Forelimb muscle (tissue), 1 donor: ENCODE results near the gene SYDE1. TPM values are rescaled to one million over a fixed set of nuclear protein-coding genes. Genes with fewer than 3 reads are reported as not detected.

Source experiments
- DNase-seq: peaks from one replicate; pipeline ENCODE4 v3.0.0-alpha.2; 2013; ENCODE audit warnings: low read depth
- polyA plus RNA-seq: library from polyadenylated mRNA; unstranded; fragments of 120-200 nt; gene quantifications from one replicate; pipeline ENCODE4 v1.2.1, GENCODE V29; 2013; ENCODE audit not compliant: insufficient read length

SYDE1 gene
- polyA plus RNA-seq, 1 donor = 12.7 TPM

DNA sequence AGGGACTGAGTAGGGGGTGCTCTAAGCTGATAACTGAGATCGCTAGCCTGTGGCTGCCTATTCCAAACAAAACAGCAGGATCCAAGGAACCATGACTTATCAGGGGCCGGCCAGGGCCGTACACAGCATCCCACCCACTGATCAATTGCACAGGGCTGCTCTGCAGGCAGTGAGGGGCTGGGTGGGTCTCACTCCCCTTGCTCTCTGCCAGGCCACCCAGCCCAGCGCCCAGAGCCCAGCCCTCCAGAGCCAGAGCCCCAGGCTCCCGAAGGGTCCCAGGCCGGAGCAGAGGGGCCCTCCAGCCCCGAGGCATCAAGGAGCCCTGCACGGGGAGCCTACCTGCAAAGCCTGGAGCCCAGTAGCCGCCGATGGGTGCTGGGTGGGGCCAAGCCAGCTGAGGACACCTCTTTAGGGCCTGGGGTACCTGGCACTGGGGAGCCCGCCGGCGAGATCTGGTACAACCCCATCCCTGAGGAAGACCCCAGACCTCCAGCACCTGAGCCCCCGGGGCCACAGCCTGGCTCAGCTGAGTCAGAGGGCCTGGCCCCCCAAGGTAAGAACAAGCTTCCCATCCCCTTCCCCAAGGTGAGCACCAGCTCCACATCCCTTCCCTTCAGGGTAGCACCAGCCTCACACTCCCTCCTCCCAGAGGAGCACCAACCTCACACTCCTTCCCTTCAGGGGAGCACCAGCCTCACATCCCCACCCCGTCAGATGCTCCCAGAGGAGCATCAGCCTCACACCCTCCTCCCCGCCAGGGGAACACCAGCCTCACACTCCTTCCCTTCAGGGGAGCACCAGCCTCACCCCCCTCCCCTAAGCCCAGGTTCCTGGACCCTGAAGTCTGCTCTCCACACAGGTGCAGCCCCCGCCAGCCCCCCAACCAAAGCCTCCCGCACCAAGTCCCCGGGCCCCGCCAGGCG, 1.9 kb downstream of the SYDE1 start:
- no peak for DNase-seq

DNA sequence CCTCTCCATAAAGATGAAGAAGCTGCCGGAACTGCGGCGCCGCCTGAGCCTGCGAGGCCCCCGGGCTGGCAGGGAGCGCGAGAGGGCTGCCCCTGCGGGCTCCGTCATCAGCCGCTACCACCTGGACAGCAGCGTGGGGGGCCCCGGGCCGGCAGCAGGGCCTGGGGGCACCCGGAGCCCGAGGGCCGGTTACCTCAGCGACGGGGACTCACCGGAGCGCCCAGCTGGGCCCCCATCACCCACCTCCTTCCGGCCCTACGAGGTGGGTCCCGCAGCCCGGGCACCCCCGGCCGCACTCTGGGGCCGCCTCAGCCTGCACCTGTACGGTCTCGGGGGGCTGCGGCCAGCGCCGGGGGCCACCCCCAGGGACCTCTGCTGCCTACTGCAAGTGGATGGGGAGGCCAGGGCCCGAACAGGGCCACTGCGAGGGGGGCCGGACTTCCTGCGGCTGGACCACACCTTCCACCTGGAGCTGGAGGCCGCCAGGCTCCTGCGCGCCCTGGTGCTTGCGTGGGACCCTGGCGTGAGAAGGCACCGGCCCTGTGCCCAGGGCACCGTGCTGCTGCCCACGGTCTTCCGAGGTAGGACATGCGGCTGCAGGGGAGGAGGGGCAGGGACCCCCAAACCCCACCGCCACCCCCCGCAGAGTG, 2.7 kb downstream of the SYDE1 start:
- no peak for DNase-seq

DNA sequence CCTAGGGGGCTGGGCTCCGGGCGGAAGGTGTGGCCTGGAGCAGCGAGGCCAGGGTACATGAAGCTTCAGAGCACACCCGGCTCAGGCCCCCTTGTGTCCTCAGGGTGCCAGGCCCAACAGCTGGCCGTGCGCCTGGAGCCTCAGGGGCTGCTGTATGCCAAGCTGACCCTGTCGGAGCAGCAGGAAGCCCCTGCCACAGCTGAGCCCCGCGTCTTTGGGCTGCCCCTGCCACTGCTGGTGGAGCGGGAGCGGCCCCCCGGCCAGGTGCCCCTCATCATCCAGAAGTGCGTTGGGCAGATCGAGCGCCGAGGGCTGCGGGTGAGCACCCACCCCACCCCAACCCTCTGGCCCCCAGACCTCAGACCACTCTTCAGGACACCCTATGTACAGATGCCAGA, 3.2 kb downstream of the SYDE1 start:
- DNase-seq = no peak

DNA sequence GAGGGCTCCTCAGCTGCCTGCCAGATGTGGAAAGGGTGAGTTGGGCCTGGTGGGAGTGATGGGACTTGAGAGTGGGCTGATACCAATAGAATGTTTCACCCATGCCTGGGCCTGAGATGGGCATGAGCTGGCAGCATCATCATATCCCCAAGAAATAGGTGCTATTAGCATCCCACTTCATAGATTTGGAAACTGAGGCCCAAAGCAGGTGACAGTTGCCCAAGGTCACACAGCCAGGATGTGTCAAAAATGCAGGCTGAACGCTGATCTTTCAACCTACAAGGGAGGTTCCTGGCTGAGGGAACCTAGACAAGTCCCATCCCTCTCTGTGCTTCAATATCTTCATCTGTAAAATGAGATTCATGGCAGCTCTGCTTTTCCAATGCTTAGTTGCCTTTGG, 4.6 kb downstream of the SYDE1 start:
- DNase-seq = no peak

DNA sequence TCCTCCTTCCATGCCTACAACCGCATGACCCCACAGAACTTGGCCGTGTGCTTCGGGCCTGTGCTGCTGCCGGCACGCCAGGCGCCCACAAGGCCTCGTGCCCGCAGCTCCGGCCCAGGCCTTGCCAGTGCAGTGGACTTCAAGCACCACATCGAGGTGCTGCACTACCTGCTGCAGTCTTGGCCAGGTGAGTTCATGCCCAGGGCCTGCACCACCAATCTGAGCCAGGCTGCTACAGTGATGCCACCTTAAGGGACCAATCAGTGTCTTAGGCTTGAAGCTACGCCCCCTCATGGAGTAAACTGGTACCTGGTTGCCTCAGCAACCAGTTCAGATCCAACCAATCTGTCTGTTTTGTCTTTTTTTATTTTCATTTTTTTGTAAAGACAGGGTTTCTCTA, 5.2 kb downstream of the SYDE1 start:
- no peak for DNase-seq

DNA sequence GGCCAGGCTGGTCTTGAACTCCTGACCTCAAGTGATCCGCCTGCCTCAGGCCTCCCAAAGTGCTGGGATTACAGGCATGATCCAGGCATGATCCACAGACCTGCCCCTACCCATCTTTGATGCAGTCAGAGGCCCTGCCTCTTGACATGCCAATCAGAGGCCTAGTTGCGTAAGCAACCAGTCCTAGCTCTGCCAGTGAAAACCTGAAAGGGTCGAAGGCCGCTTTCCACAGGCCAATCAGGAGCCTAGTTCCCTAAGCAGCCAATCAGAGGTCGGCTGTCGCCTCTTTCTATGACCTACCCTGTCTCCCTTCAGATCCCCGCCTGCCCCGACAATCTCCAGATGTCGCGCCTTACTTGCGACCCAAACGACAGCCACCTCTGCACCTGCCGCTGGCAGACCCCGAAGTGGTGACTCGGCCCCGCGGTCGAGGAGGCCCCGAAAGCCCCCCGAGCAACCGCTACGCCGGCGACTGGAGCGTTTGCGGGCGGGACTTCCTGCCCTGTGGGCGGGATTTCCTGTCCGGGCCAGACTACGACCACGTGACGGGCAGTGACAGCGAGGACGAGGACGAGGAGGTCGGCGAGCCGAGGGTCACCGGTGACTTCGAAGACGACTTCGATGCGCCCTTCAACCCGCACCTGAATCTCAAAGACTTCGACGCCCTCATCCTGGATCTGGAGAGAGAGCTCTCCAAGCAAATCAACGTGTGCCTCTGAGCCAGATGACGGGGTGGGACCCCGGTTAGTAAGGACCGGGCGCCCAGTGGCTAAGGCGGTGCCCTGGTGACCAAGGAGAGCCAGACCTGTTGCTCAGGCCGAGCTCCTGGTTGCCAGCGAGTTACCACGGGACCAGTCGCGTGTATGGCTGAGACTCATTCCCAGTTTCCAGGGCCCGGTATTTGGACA, 6.3 kb downstream of the SYDE1 start:
- no peak for DNase-seq

DNA sequence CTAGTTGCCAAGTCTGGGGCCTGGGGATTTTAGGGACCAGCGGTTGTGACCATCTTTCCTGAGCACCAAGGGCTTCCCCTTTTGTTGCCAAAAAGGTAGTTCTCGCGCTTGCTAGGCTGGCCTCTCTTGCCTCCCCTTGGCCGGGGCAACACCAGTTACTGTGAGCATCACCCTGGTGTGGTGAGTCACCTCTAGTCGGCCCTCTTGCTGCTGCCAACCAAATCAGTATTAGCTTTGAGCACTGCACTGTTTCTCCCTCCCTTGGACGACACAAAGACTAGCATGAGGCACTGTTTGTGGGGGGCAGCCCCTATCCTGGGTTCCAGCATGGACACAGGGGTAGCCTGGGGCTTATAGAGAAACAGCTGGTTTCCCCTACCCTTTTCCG, 6.9 kb downstream of the SYDE1 start:
- DNase-seq = no peak

DNA sequence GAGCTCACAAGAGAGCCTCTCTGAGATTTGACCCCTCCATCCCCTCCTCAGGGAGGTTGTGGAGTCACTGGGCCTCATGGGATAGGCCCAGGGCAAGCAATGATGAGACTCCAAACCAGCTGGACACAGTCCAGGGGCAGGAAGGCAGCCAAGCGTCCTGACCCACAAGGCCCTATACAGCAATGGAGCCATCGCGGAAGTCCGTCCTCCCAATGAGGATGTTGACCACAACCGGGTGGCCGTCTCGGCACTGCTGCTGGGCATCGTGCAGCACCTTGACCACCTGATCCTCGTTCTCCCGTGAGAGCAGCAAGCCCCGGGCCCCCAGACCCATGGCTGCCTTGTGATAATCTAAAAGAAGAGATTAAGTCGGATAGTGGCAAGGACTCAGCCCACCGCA, 7.9 kb downstream of the SYDE1 start:
- no peak for DNase-seq

DNA sequence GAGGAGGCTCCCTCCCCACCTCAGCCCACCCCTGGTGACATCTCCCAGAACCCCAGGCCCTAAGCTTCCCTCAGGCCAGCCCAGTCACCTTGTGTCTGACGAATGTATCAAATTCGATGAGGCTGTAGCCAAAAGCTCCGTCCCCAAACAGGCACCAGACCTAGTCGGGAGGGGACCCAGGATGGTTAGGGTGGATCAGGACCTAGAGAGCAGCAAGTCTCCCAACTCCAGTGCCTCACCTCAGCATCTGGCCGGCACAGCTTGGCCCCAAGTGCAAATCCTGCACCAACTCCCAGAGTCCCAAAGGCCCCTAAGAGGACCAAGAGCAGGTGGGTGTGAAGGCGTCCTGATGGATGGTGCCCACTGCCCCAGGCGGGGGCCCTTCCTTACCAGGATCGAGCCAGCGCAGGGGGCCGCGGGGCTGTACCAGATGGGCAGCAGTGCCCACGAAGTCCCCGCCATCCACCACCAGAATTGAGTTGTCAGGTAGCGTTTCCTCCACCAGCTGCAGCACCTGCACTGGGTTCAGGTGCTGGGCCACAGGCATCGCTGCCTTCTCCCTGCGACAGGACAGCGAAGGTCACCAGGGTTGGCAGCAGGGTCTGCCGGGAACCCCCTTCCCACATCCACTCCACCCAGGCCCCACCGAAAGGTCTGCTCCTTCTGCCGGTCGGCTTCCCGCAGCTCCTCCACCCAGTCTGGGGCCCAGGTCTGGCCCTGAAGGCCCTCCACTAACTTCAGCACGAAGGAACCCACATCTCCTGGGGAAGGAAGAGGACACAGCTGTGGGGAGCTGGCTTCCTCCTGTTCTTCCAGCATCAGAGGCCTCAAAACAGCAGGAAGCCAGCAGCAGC, 8.8 kb downstream of the SYDE1 start:
- no peak for DNase-seq

DNA sequence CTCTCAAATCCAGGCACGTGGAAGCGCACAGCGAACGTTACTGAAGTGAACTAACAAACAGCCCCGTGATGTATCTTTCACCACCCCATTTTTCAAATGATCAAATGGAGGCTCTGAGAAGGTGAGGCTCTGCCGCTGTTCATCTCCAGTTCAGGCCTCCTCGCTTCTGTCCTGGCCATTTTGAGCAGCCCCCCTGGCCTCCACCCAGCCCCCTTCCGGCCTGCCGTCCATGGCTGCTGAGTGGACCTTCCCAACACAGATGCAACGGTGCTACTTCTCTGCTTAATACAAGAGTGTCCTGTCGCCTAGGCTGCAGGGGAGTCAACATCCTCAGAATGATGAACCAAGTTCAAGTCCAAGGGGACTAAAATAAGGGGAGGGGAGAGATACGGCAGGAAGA, 9.7 kb downstream of the SYDE1 start:
- DNase-seq = no peak

DNA sequence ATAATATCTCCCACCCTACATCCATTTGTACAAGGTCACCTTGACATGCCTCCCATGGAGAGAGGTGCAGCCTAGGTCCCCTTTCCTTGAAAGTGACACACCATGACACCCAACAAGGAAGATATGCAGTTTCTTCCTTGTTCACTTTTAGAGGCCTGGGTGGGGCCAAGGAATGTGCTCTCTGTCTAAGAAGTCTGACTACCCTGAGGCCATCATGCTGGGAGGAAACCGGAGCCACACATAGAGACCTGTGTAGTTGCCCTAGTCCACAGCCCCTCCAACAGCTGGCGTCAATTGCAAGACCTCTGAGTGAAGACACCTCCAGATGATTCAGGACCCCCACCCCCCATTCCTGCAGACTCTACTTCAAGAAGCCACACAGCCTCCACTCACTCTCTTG, 11.0 kb downstream of the SYDE1 start:
- DNase-seq = no peak

DNA sequence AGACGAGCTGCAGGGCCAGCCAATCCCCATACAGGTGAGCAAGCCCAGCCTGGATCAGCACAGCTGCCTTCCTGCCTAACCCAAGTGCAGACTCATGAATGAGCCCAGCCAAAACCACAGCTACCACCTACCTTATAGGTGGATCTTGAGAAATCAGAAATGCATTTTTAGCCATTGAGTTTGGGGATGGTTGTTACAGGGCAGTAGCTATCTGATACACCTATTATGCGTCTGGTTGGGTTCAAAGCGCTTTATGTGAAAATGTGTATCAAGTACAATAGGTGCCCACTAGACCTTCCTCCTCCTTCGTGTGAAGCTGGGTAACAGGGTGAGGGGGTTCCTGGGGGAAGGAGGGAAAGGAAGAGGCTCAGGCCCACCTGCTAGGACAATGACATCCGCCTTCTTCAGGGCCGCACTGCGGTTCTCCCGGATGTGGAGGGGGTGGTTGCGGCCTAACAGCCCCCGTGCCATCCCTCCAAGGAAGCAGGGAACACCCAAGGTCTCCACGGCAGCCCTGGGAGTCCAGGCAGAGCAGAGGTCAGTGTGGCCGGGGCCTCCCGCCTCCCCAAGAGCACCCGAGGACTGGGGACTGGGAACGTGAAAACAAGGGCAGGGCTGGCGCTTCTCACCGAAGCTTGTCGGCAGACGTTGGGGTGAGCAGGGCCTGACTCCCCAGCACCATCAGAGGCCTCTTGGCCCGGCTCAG, 11.7 kb downstream of the SYDE1 start:
- no peak for DNase-seq

DNA sequence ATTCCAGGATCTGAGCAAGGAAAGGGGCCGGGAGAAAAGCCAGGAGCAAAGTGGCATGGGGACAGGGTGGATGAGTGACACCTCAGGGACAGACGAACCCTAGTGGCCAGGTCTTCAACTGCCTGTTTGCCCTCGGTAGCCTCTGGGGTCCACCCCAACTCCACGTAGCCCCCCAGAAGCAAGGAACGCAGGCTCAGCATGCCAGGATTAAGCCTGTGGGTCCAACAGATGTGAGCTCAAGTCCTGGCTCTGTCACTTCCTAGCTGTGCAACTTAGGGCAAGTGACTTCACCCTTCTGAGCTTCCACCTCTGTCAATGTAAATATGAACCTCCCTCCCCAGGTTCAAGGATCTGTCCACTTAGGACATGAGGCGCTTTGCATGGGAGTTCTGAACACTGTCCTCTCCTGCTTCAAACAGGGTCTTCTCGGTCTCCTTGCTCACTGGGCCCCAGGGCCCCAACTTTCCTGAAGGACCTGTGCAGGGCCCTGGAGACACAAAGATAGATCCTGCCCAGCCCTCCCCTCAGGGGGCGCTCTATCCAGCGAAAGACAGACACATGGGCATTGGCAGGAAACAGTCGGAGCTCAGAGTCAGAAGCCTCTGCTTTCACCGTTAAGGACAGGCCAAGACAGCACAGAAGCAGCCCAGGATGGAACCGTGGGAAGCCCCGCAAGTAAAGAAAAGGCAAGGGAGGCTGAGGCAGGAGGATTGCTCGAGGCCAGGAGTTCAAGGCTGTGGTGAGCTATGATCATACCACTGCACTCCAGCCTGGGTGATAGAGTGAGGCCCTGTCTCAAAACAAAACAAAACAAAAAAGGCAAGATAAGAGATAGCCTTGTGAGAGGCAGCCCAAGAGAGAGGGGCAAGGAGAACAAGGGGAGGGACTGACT, 13.2 kb downstream of the SYDE1 start:
- no peak for DNase-seq

DNA sequence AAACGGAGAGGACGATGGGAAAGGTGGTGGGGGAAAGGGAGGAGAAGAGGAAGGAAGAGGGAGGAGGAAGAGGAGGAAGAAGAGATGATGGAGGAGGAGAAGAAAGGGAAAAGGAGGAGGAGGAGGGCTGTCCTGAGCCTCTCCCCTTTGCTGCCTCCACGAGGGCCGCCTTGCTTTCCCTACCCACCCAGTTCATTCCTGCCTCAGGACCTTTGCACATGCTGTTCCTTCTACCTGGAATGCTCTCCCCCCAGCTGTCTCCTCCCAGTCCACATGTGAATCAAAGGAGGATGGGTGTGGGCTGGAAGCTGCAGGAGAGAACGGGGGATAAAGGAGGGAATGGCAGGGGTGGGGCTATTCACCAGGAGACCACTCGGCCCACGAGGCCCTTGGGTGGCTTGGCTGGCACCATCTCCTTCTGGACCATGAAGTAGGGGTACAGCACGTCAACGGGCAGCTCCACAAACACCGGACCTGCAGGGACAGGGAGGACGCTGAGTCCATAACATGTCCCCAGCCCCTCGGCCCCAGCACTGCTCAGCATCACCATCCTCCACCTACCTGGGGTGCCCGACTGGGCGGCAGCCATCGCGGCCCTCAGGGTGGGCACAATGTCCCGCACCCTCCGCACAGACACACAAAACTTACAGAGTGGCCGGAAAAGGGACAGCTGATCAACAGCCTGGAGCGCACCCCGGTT, 15.3 kb downstream of the SYDE1 start:
- no peak for DNase-seq

DNA sequence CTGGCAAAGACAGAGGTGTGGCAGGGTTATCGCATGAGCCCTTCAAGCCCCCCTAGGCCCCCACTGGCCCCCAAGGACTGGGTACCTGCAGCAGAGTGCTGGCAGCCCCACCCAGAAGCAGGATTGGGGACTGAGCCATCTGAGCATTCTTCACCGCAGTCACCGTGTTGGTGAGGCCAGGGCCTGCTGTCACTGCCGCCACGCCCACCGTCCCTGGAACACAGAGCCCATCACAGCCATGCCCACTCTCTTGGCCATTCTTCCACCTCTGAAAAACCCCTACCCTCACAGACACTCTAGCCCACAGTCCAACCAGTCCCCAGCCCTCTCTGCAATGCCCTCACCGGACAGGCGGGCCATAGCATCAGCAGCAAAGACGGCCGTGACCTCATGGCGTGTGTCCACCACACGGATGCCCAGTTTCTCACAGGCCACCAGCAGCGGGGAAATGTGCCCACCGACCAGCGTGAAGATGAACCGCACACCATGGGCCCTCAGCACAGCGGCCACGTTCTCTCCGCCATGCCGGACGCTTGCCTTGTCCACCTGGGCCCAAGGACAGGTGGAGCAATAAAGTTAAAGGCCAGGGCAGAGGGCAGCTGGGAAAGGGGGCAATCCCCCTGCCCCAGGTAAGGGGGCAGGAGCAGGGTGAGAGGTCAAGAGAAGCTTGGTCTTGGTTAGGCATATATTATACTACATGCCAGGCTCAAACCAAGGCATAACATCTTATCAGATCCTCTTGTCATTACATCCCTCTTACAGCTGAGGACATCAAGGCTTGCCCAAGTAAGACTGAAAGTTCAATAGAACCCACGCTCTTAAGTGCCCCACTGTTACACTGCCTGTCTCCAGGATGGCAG, 16.1 kb downstream of the SYDE1 start:
- DNase-seq = no peak

DNA sequence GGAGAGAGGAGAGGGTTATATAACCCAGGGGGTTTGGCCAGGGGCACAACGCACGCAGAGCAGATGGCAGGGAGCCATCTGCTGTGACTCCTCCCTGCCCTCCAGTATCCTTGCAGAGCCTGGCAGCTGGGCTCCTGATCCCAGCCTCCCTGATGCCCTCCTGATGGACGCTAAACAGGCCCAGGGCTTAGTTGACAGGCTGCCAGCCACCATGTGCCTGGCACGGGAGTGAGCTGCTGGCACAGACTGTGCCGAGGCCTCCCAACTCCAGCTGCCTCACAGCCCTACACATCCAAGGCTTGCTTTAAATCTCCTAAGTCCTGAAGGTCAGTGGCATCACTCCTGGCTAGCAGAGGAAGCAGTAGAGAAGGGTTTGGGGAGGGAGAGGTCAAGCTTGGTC, 16.7 kb downstream of the SYDE1 start:
- no peak for DNase-seq

DNA sequence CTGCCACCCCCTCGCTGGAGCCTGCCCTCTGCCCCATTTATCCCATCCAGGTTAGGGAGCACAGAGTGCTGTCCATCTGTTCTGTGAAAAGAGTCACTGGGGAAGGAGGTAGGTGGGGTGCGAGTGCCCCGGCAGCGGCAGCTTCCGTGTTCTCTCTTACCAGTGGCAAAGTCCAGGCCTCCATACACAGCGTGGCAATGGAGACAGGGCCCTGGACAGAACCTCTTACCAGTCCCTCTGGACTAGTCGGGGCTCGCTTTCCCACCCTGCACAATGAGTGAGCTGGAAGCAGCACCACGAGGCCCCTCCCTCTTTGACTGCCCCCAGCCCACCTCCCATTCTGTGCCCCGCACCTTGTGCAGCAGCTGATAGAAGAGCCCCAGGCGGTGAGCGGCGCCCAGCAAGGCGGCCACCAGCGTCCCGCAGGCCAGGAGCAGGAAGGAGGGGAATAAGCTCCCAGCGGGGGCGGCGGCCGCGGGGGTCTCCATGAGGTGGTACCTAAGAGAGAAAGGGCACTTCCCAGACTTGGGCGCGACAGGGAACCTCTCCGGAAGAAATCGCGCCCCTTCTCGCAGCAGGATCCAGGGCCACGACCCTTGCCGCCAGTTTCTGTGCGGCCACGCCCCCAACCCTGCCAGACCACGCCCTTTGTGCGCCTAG, 17.5 kb downstream of the SYDE1 start:
- DNase-seq = no peak
